Osteoblast (primary cell): Measurements from ENCODE around the gene HPS4. TPM values are rescaled to one million over a fixed set of nuclear protein-coding genes. Genes with fewer than 3 reads are reported as not detected.

ENCODE experiments used
- DNase-seq: peaks from one replicate; pipeline ENCODE4 v3.0.0; 2011; ENCODE audit warnings: low spot score, mixed read lengths; ENCODE audit not compliant: insufficient read length; ENCODE audit errors: missing footprints
- H2AFZ ChIP-seq: 2 replicates; pipeline ENCODE4 v1.6.0; 2011; ENCODE audit warnings: mild to moderate bottlenecking, low read length
- H3K27ac ChIP-seq: 2 replicates; pipeline ENCODE4 v1.5.1; 2011; ENCODE audit warnings: mild to moderate bottlenecking, low read depth, low read length, moderate library complexity
- H3K27me3 ChIP-seq: 2 replicates; pipeline ENCODE4 v1.6.0; 2012; ENCODE audit warnings: mild to moderate bottlenecking, control low read depth, inconsistent platforms, low read length, moderate library complexity; ENCODE audit not compliant: insufficient read depth
- H3K36me3 ChIP-seq: 2 replicates; pipeline ENCODE4 v1.5.1; 2011; ENCODE audit warnings: mild to moderate bottlenecking, low read length, control low read depth, moderate library complexity; ENCODE audit not compliant: insufficient read depth
- H3K4me1 ChIP-seq: 2 replicates; pipeline ENCODE4 v1.5.1; 2011; ENCODE audit warnings: mild to moderate bottlenecking, low read length, control low read depth, moderate library complexity; ENCODE audit not compliant: insufficient read depth
- H3K4me2 ChIP-seq: 2 replicates; pipeline ENCODE4 v1.6.0; 2011; ENCODE audit warnings: mild to moderate bottlenecking, low read length; ENCODE audit not compliant: insufficient read depth
- H3K4me3 ChIP-seq: fragments of 200-600 bp; sonication (generic); 3 replicates; pipeline ENCODE4 v1.5.1; 2012; ENCODE audit warnings: mild to moderate bottlenecking, low read length, inconsistent platforms; ENCODE audit not compliant: insufficient read depth
- H3K79me2 ChIP-seq: 2 replicates; pipeline ENCODE4 v1.6.0; 2012; ENCODE audit warnings: mild to moderate bottlenecking, low read length, control low read depth, inconsistent platforms; ENCODE audit not compliant: insufficient read depth
- H3K9me3 ChIP-seq: 2 replicates; pipeline ENCODE4 v1.5.1; 2011; ENCODE audit warnings: low read depth, low read length, control low read depth
- H4K20me1 ChIP-seq: 2 replicates; pipeline ENCODE4 v1.6.0; 2012; ENCODE audit warnings: mild to moderate bottlenecking, low read length, control low read depth; ENCODE audit not compliant: insufficient read depth
- total RNA-seq: library from RNA; depleted of rRNA; stranded (reverse); fragments of >200 nt; gene quantifications from 2 replicates; pipeline ENCODE4 v1.2.3, GENCODE V29; 2012
- TF ChIP-seq, protein P1 (sequence below): IDR thresholded peaks from 2 replicates; pipeline ENCODE4 v1.5.1; 2011; ENCODE audit warnings: mild to moderate bottlenecking, low read depth, low read length, moderate library complexity; ENCODE audit errors: extremely low read depth

HPS4 gene
- total RNA-seq, 1 donor: 47.4 TPM

DNA sequence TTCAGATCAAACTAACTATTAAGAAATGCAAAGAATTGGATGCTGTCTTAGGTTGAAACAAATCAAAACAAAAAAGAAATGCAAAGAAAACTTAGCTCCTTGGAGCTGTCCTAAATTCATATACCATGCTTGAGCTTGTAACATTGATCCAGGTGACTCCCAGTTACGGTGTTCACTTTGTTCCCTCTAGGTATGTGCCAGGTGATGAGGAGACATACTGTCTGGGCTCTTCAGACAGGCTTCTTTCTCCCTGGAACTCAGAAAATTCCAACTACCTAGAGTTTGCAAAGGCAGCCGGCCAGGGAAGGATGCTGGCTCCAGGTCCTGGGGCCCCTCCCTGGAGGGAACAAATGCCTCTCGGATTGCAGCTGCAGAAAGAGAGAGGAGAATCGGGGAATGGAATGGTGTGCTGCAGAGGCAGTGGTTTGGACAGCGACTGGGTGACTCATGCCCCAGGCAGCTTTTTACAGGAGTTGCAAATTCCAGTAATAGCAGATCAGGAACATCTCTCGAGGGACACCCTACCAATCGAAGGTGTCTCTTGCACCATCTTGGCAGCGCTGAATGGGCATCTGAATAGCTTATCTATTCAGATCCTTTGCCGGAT is 66.8 kb downstream of the HPS4 start:
- H3K79me2 ChIP-seq: no peaks in the 10 kb centered on the region
- no peaks in the 10 kb centered on the region for H3K36me3 ChIP-seq
- H4K20me1 ChIP-seq: no peaks in the 10 kb centered on the region
- no peak overlapping the region for H2AFZ ChIP-seq
- H3K27me3 ChIP-seq: peaks cover 37% of the 10 kb centered on the region
- no peak overlapping the region for H3K27ac ChIP-seq
- H3K9me3 ChIP-seq: no peaks in the 10 kb centered on the region
- TF ChIP-seq, protein P1, sequence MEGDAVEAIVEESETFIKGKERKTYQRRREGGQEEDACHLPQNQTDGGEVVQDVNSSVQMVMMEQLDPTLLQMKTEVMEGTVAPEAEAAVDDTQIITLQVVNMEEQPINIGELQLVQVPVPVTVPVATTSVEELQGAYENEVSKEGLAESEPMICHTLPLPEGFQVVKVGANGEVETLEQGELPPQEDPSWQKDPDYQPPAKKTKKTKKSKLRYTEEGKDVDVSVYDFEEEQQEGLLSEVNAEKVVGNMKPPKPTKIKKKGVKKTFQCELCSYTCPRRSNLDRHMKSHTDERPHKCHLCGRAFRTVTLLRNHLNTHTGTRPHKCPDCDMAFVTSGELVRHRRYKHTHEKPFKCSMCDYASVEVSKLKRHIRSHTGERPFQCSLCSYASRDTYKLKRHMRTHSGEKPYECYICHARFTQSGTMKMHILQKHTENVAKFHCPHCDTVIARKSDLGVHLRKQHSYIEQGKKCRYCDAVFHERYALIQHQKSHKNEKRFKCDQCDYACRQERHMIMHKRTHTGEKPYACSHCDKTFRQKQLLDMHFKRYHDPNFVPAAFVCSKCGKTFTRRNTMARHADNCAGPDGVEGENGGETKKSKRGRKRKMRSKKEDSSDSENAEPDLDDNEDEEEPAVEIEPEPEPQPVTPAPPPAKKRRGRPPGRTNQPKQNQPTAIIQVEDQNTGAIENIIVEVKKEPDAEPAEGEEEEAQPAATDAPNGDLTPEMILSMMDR: no peak
- peak overlapping the region; percentile 34 for H3K4me2 ChIP-seq
- peak; percentile 84 for DNase-seq
- H3K4me3 ChIP-seq: no peak overlapping the region
- peaks cover 12% of the 10 kb centered on the region for H3K4me1 ChIP-seq

DNA sequence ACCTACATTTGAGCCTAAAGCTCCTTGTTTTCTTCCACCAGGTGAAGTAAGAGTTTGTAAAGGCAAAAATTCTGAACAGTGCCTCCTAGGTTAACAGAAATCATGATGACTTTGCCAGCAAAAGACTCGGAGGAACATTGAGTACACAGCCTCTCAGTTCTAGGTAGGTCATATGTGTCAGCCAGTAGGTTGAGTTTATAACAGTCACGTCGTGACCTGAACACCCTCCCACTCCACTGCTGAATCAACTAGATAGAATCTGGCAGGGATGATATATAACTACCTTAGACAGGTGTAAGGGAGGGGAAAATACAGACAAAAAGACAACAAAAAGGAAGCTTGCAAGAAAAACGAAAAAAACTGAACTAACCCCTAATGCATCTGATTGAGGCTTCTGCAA is 67.3 kb downstream of the HPS4 start:
- no peak for DNase-seq
- peaks cover 12% of the 10 kb centered on the region for H3K4me1 ChIP-seq
- H3K9me3 ChIP-seq: no peaks in the 10 kb centered on the region
- H3K36me3 ChIP-seq: no peaks in the 10 kb centered on the region
- H2AFZ ChIP-seq: no peak overlapping the region
- TF ChIP-seq, protein P1: no peak
- no peak overlapping the region for H3K4me2 ChIP-seq
- H3K27me3 ChIP-seq: peaks cover 41% of the 10 kb centered on the region
- no peaks in the 10 kb centered on the region for H3K79me2 ChIP-seq
- no peak overlapping the region for H3K27ac ChIP-seq
- H3K4me3 ChIP-seq: no peak overlapping the region
- H4K20me1 ChIP-seq: no peaks in the 10 kb centered on the region

DNA sequence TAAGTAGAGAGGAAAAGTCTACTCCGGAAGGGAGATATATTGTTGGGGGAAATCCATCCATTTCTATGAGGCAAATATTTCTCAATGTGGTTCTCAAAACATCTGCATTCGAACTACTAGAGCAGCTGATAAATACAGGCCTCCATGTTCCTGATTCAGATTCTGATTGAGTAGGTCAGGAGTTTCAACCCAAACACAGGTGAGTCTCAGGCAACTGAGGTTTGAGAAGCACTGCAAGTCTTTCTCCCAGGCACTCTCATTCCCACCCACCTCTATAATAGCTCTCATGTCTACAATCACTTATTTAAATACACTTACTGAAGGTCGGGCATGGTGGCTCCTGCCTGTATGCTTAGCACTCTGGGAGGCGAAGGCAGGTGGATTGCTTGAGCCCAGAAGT is 69.2 kb downstream of the HPS4 start:
- TF ChIP-seq, protein P1: no peak
- Histone ChIP-seq H3K79me2 (no peaks in the 10 kb centered on the region), H3K4me3 (no peak overlapping the region)

GRCh38 chr22:26410386-26410785 is 73.2 kb downstream of the HPS4 start:
- no peak overlapping the region for H3K4me2 ChIP-seq
- H3K27me3 ChIP-seq: peaks cover 31% of the 10 kb centered on the region
- DNase-seq: no peak
- no peaks in the 10 kb centered on the region for H3K9me3 ChIP-seq
- H3K79me2 ChIP-seq: no peaks in the 10 kb centered on the region
- H3K36me3 ChIP-seq: no peaks in the 10 kb centered on the region
- H2AFZ ChIP-seq: no peak overlapping the region
- TF ChIP-seq, protein P1: no peak
- peaks cover under 1% of the 10 kb centered on the region for H3K4me1 ChIP-seq
- H3K4me3 ChIP-seq: no peak overlapping the region
- H3K27ac ChIP-seq: no peak overlapping the region
- no peaks in the 10 kb centered on the region for H4K20me1 ChIP-seq

More for the DNA sequence above, 69.2 kb downstream of the HPS4 start:
- Histone ChIP-seq H3K27me3 (peaks cover 44% of the 10 kb centered on the region), H3K9me3 (no peaks in the 10 kb centered on the region), H4K20me1 (no peaks in the 10 kb centered on the region), H3K4me2 (no peak overlapping the region), H3K4me1 (peaks cover 12% of the 10 kb centered on the region), H3K36me3 (no peaks in the 10 kb centered on the region), H2AFZ (no peak overlapping the region), H3K27ac (no peak overlapping the region)
- DNase-seq: no peak
